ENCODE measurements around the gene FAM210B. TPM values are rescaled to one million over a fixed set of nuclear protein-coding genes. Genes with fewer than 3 reads are reported as not detected.
"Not testable (repeated sequence)": the region's sequence is repeated elsewhere in the genome, so short reads cannot be mapped to it uniquely, and the experiment has no call there.

The FAM210B gene
- polyA plus RNA-seq, 1 donor, result 32.6 TPM

GRCh38 chr20:56393653-56394052, 34.9 kb downstream of the FAM210B start:
- DNase-seq, result no peak

- no peak for DNase-seq
These were observed 36.4 kb downstream of the FAM210B start for GRCh38 chr20:56395166-56395565.

DNA sequence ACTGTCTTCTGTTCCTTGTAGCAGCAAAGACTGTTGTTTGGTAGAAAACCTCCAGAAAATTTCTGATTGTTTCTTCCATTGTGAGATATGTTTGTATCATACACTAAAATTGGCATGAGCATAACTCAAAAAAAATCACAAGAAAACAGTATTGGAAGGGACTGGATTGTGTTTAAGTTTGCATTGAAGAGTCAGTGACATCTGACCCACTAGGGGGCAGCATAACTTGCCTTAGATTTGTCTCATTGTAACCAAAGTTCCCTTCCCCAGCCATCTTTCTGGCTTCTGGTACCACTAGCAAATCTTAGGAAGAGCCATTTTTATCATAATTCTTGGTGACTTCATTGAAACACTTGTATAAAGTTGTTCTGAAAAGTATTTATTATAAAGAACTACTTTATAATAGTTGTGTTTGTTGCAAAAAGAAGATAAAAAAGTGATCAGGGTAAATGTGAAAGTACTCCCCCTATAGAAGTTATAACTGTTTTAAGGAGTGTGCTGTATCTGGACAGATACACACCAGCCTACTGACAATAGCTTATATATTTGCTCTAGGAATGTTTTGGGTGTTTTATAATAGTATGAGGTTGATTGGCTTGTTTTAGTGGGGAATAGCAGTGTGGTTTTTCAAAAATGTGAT, 41.3 kb downstream of the FAM210B start:
- DNase-seq, result peak; percentile 69

DNA sequence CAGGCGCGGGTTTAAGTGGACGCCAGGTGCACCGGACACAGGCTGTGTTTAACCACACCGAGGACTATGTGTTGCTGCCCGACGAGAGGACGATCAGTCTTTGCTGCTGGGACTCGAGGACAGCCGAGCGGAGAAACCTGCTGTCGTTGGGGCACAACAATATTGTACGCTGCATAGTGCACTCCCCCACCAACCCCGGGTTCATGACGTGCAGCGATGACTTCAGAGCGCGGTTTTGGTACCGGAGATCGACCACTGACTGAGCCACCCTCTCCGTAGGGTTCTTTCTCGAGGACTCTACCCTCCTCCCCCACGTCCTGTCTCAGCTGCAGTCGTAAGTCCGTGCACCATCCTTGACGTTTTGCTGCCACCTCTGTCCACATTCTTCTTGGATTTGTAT, 44.7 kb downstream of the FAM210B start:
- no peak for DNase-seq

- DNase-seq, result not testable (repeated sequence)
These were observed 46.6 kb downstream of the FAM210B start for GRCh38 chr20:56405356-56405755.

- DNase-seq, result no peak
These were observed 48.1 kb downstream of the FAM210B start for GRCh38 chr20:56406910-56407309.

GRCh38 chr20:56409521-56409920, 50.7 kb downstream of the FAM210B start:
- no peak for DNase-seq

GRCh38 chr20:56409956-56410355, 51.2 kb downstream of the FAM210B start:
- DNase-seq, result no peak

DNA sequence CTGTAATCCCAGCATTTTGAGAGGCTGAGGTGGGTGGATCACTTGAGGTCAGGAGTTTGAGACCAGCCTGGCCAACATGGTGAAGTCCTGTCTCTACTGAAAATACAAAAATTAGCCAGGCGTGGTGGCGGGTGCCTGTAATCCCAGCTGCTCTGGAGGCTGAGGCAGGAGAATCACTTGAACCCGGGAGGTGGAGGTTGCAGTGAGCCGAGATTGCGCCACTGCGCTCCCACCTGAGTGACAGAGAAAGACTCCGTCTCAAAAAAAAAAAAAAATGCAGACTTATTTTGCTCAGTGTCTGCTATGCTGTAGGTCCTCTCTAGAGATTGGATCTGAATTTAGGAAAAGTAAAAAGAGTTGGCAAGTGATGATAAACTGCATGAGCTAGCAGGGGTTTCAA, 52.5 kb downstream of the FAM210B start:
- not testable (repeated sequence) for DNase-seq

- no peak for DNase-seq
These were observed 53.1 kb downstream of the FAM210B start, which contains the start of gene CASS4 for GRCh38 chr20:56411759-56412472. CASS4 (plus strand) TSS chr20:56412260; CDS start chr20:56412459, 199 bp downstream.

GRCh38 chr20:56412473-56412790, 53.7 kb downstream of the FAM210B start:
- DNase-seq, result no peak

DNA sequence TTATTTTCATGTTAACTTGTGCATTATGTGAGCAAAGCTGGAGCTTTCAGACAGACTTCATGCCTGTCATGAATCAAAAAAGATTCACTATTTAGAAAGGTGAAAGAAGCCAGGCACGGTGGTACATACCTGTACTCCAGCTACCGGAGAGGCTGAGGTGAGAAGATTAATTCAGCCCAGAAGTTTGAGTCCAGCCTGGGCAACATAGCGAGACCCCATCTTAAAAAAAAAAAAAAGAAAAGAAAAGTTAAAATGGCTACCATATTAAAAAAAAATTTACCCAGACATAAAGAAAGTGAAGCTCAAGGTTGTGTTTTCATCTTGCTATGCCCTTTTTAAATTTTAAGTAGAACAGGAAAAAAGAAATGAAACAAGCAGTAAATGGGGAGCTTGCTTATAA, 54.2 kb downstream of the FAM210B start:
- DNase-seq, result no peak

GRCh38 chr20:56414842-56415765, 56.3 kb downstream of the FAM210B start:
- DNase-seq, result no peak

DNA sequence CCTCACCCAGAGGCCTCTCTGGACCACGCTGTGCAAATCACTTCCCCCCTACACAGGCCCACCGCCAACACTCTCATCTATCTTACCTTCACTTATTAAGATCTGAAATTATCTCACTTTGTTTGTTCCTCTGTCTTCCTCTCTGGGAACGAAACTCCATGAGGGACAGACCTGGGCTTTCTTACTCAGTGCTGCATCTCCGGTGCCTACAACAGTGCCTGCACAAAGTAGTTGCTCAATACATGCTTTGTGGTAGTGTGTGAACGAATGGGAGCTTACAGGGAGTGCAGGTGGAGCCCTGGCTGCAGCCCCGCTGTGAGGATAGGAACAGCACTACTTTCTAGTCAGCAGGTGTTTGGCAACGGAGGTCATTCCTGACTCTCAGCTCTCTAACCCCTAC, 58.6 kb downstream of the FAM210B start:
- no peak for DNase-seq

- DNase-seq, result no peak
These were observed 59.1 kb downstream of the FAM210B start for GRCh38 chr20:56417911-56418310.

Other genes starting within 250 kb of the FAM210B start
- gene MC3R, start 110.2 kb upstream of the FAM210B start, polyA plus RNA-seq (ENCODE audit: insufficient read length), result not detected
- 6.9 TPM for gene AURKA, start 33.2 kb downstream of the FAM210B start, polyA plus RNA-seq (ENCODE audit: insufficient read length)
- gene CSTF1, start 33.7 kb downstream of the FAM210B start, polyA plus RNA-seq (ENCODE audit: insufficient read length), result 24.7 TPM
- 6.9 TPM for gene CASS4, start 53.3 kb downstream of the FAM210B start, polyA plus RNA-seq (ENCODE audit: insufficient read length)
- gene RTF2, start 109.7 kb downstream of the FAM210B start, polyA plus RNA-seq (ENCODE audit: insufficient read length), result 99.0 TPM
- 0.37 TPM for gene FAM209A, start 165.8 kb downstream of the FAM210B start, polyA plus RNA-seq (ENCODE audit: insufficient read length)
- gene FAM209B, start 174.3 kb downstream of the FAM210B start, polyA plus RNA-seq (ENCODE audit: insufficient read length), result not detected

All from hindlimb muscle (tissue), 1 donor.